HG03108 (cell line): ENCODE measurements around the gene RCN2.
"Not testable (repeated sequence)": the region's sequence is repeated elsewhere in the genome, so short reads cannot be mapped to it uniquely, and the experiment has no call there.

Source experiments
- ATAC-seq: cut with Tn5 transposase; IDR thresholded peaks from one replicate; pipeline ENCODE4 v1.9.1; 2021; ENCODE audit warnings: moderate library complexity; ENCODE audit not compliant: unreplicated experiment

RCN2 gene

GRCh38 chr15:76932135-76932966 is 802 bp downstream of the RCN2 start:
- no peak for ATAC-seq

- ATAC-seq = no peak
Measured at GRCh38 chr15:76935620-76936019, 4.1 kb downstream of the RCN2 start.

GRCh38 chr15:76936671-76937070 is 5.1 kb downstream of the RCN2 start:
- no peak for ATAC-seq

- no peak for ATAC-seq
Measured at GRCh38 chr15:76938752-76939151, 7.2 kb downstream of the RCN2 start.

GRCh38 chr15:76939715-76940114 is 8.2 kb downstream of the RCN2 start:
- ATAC-seq = no peak

GRCh38 chr15:76941636-76942035 is 10.1 kb downstream of the RCN2 start:
- ATAC-seq = no peak

GRCh38 chr15:76942331-76942730 is 10.8 kb downstream of the RCN2 start:
- no peak for ATAC-seq

GRCh38 chr15:76945494-76946093 is 14.0 kb downstream of the RCN2 start:
- no peak for ATAC-seq

GRCh38 chr15:76947454-76947853 is 15.9 kb downstream of the RCN2 start:
- ATAC-seq = no peak

GRCh38 chr15:76951220-76951619 is 19.7 kb downstream of the RCN2 start:
- no peak for ATAC-seq

- no peak for ATAC-seq
Measured at GRCh38 chr15:76953913-76954312, 22.4 kb downstream of the RCN2 start.

- no peak for ATAC-seq
Measured at GRCh38 chr15:76954744-76955143, 23.2 kb downstream of the RCN2 start.

GRCh38 chr15:76961268-76962011 is 29.9 kb downstream of the RCN2 start:
- no peak for ATAC-seq

GRCh38 chr15:76962337-76963013 is 30.9 kb downstream of the RCN2 start:
- ATAC-seq = no peak

GRCh38 chr15:76963596-76963995 is 32.0 kb downstream of the RCN2 start:
- no peak for ATAC-seq

- no peak for ATAC-seq
Measured at GRCh38 chr15:76964157-76964556, 32.6 kb downstream of the RCN2 start.

- not testable (repeated sequence) for ATAC-seq
Measured at GRCh38 chr15:76966051-76966450, 34.5 kb downstream of the RCN2 start.

GRCh38 chr15:76967067-76967466 is 35.5 kb downstream of the RCN2 start:
- no peak for ATAC-seq

- ATAC-seq = no peak
Measured at GRCh38 chr15:76968306-76968705, 36.8 kb downstream of the RCN2 start.

- no peak for ATAC-seq
Measured at GRCh38 chr15:76972389-76973361, 41.1 kb downstream of the RCN2 start.
